ENCODE results near the gene COQ8A. TPM values are rescaled to one million over a fixed set of nuclear protein-coding genes. Genes with fewer than 3 reads are reported as not detected.

Gene COQ8A
- 100 to 1,000 TPM in 2 of 5 donors, 10 to 100 TPM in 3; 26.4 to 384 (median 91.7) TPM for total RNA-seq
- 10 to 100 TPM; 51.6 to 66.4 (median 61.9) TPM for polyA plus RNA-seq
- long read RNA-seq, donor 1, partial matches to known transcripts = 0 of 1 reads
- long read RNA-seq, donor 1, other reads (novel, unspliced or antisense) = 0 of 1 reads
- long read RNA-seq, donor 2, transcript COQ8A-201 (15 exons, 2,872 nt) = major isoform, 7 of 28 reads
- long read RNA-seq, donor 2, partial matches to known transcripts = 21 of 28 reads
- long read RNA-seq, donor 2, other reads (novel, unspliced or antisense) = 0 of 28 reads
- long read RNA-seq, donor 3, partial matches to known transcripts = 13 of 15 reads
- long read RNA-seq, donor 3, other reads (novel, unspliced or antisense) = 0 of 15 reads
- long read RNA-seq, donor 4 = 0 reads
- long read RNA-seq, donor 5, partial matches to known transcripts = 0 of 4 reads
- long read RNA-seq, donor 5, other reads (novel, unspliced or antisense) = 0 of 4 reads
- long read RNA-seq, donor 6 = 0 reads
- long read RNA-seq, donor 7, partial matches to known transcripts = 13 of 16 reads
- long read RNA-seq, donor 7, other reads (novel, unspliced or antisense) = 0 of 16 reads
- long read RNA-seq, donor 8, partial matches to known transcripts = 9 of 13 reads
- long read RNA-seq, donor 8, other reads (novel, unspliced or antisense) = 0 of 13 reads
- long read RNA-seq, donor 9, partial matches to known transcripts = 0 of 3 reads
- long read RNA-seq, donor 9, other reads (novel, unspliced or antisense) = 0 of 3 reads
- long read RNA-seq, donor 10, partial matches to known transcripts = 0 of 3 reads
- long read RNA-seq, donor 10, other reads (novel, unspliced or antisense) = 0 of 3 reads

DNA sequence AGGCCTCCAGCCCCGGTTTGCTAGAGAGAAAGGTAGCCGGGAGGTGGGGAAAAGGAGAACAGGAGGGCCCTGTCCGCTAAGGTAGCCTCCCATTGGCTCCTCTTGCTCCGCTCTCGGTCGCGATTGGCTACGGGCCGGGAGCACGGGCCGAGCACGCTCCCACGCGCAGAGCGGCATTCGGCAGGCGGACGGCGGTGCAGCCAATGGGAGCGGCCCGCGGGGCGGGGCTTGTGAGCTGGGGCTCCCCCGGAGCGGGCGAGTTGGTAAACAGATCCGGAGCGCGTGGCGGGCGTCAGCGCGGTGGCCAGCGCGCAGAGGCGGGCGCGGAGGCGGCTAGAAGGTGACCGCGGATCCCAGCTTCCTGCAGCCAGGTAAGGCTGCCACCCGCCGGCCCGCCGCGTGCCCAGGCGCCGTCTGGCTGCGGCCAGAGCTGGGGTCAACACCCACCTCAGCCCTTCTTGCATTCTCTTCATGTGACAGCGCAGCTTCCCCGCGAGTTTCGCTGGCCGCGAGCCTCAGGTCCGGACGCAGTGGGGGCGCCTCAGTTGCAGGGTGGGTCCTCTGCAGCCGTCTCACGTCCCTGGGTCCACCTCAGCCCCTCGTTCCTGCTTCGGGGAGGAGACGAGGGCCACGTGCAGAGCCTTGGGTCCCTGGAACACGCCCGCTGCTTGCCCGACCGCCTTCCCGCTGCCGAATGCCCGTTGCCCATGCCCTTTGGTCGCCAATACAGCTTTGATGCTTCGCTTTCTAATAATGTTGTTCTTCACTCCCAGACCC, at the start of gene COQ8A:
Gene COQ8A, plus strand, starts transcription at position 266 of the 777 bp plus-strand sequence. CDS start 21,092 bp downstream, outside the sequence.
- Histone ChIP-seq H3K27ac (peak within 1 kb of the TSS; percentile 91 to 99 (median 99)), H3K4me3 (peak within 1 kb of the TSS; percentile 88 to 93 (median 92)), H3K36me3 (no peaks in the 10 kb centered on the region), H3K9me3 (peaks cover 0 to 4% (median 1%) of the 10 kb centered on the region in 4 donors), H3K27me3 (no peaks in the 10 kb centered on the region), H3K4me1 (peaks cover 57 to 62% (median 60%) of the 10 kb centered on the region in 4 donors)
- intact Hi-C loops (cut with DNase I; ENCODE audit: low total_unique reads) = no loop called here
- 0 to 1% (median 0%) methylated on average over 45 to 73 of the region's 73 CpGs for WGBS, 5 donors
- peak; percentile 99 to 100 for DNase-seq
- no peak for TF ChIP-seq POLR2A (IDR thresholded peaks at IDR 0.05)
- TF ChIP-seq POLR2AphosphoS5 (IDR thresholded peaks at IDR 0.05) = peak; percentile 5 to 70 (median 7)
- TF ChIP-seq, protein P1, sequence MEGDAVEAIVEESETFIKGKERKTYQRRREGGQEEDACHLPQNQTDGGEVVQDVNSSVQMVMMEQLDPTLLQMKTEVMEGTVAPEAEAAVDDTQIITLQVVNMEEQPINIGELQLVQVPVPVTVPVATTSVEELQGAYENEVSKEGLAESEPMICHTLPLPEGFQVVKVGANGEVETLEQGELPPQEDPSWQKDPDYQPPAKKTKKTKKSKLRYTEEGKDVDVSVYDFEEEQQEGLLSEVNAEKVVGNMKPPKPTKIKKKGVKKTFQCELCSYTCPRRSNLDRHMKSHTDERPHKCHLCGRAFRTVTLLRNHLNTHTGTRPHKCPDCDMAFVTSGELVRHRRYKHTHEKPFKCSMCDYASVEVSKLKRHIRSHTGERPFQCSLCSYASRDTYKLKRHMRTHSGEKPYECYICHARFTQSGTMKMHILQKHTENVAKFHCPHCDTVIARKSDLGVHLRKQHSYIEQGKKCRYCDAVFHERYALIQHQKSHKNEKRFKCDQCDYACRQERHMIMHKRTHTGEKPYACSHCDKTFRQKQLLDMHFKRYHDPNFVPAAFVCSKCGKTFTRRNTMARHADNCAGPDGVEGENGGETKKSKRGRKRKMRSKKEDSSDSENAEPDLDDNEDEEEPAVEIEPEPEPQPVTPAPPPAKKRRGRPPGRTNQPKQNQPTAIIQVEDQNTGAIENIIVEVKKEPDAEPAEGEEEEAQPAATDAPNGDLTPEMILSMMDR (IDR thresholded peaks at IDR 0.05) = no peak

DNA sequence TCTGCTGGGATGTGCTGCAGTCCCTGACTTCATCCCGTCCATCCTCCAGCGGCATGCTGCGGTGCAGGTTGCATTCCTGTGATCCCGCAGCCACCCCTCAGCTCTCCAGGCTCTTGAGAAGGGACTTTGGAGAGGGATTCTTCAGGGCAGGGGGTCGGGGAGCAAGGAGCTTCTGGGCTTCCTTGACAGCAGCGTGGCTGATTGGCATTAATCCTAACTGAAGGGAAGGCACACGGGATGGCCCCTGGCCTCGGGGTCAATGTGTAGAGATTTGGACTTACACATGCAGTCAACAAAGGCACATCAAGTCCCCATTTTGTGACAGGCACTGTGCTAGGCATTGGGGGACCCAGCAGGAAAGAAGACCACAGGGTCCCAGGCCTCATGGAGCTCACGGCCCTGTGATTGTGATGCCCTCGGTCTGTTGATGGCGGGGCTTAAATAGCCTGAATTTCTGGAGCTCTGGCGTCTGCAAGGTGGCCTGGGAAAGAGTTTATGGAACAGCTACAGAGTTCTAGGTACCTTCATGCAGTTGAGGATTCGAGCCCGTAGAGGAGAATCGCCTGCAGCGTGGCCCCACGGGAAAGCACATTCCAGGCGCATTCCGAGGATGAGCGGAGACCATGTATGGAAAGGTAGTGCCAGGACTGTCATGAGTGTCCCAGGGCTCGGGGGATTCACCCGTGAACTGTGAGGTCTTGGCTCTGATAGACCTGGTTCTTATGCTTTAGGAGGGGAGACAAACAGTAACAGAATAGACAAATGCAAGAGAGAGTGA, 49.6 kb upstream of the COQ8A start:
- no peak for DNase-seq
- no peaks in the 10 kb centered on the region for H3K9me3 ChIP-seq
- H3K27me3 ChIP-seq = no peaks in the 10 kb centered on the region
- no peak overlapping the region for H3K4me3 ChIP-seq
- H3K36me3 ChIP-seq = peaks cover 51 to 100% (median 100%) of the 10 kb centered on the region in 4 donors
- peaks cover 0 to under 1% (median 0%) of the 10 kb centered on the region in 4 donors for H3K4me1 ChIP-seq
- TF ChIP-seq EP300 (IDR thresholded peaks at IDR 0.05) (no peak), POLR2AphosphoS5 (IDR thresholded peaks at IDR 0.05) (no peak), POLR2A (IDR thresholded peaks at IDR 0.05) (no peak)
- TF ChIP-seq, protein P1 (IDR thresholded peaks at IDR 0.05) = no peak
- intact Hi-C loops (cut with DNase I; ENCODE audit: low total_unique reads) = no loop called here
- H3K27ac ChIP-seq = no peak overlapping the region
- 88 to 93% (median 89%) methylated on average over 22 of the region's 22 CpGs for WGBS, 5 donors

DNA sequence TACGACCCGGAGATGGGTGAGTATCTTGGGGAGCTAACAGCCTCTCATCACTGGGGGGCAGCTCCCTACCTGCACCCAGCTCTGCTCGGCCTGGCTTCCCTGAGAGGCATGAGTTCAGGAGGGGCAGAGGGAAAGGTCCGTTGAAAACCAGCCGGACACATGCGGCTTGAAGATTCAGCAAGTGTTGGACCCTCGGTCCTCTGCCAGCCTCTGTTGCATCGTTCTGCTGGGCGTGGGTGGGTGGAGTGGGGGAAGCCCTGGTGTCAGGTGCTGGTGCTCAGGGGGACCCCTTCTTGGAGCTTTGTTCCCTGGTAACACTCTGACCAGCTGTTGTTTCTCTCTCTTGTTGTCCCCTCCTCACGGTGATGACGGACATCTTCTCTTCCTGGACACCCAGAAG, 48.7 kb upstream of the COQ8A start:
- Histone ChIP-seq H3K27ac (no peak overlapping the region), H3K36me3 (peaks cover 47 to 100% (median 100%) of the 10 kb centered on the region in 4 donors), H3K27me3 (no peaks in the 10 kb centered on the region), H3K4me3 (no peak overlapping the region), H3K9me3 (no peaks in the 10 kb centered on the region), H3K4me1 (no peaks in the 10 kb centered on the region)
- 89 to 96% (median 96%) methylated on average over 9 to 11 of the region's 11 CpGs for WGBS, 5 donors
- no peak for DNase-seq
- TF ChIP-seq POLR2AphosphoS5 (IDR thresholded peaks at IDR 0.05) = no peak
- no peak for TF ChIP-seq EP300 (IDR thresholded peaks at IDR 0.05)
- TF ChIP-seq POLR2A (IDR thresholded peaks at IDR 0.05) = no peak
- TF ChIP-seq, protein P1 (IDR thresholded peaks at IDR 0.05) = no peak
- intact Hi-C loops (cut with DNase I; ENCODE audit: low total_unique reads) = no loop called here

All from stomach (tissue), 19 donors.